ENCODE results near the gene ADAM22. TPM values are rescaled to one million over a fixed set of nuclear protein-coding genes. Genes with fewer than 3 reads are reported as not detected.

The ADAM22 gene
- total and polyA plus RNA-seq, 4 donors, result 0.04 to 0.61 (median 0.15) TPM

DNA sequence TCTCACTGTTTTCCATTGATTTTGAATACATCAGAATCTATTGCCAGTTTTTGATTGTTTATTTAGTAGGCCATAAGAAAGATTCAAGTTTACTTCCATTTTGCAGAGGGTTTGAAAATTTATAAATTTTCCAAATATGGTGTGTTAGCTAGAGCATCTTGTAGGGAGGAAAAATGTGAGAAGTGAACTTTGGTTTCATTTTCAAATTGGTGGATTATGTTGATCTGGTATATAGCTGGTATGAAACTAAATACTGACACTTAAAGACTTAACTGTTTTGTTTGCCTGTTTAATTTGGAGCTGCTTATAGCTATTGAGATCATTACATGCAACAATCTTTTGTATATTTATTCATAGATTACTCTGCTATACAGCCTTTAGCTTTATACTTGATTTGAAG, 108.1 kb downstream of the ADAM22 start:
- no peak overlapping the region for H3K9ac ChIP-seq (ENCODE audit: low read depth in 1 of 2, low read length in 2 of 2)
- no peaks in the 10 kb centered on the region for H3K27me3 ChIP-seq (ENCODE audit: control insufficient read depth in 4 of 4, insufficient read depth in 4 of 4, low read length in 3 of 4)
- H3K9me3 ChIP-seq (ENCODE audit: control insufficient read depth in 4 of 4, low read length in 3 of 4), result no peaks in the 10 kb centered on the region
- no peak for DNase-seq (ENCODE audit: low spot score)
- H3K4me1 ChIP-seq (ENCODE audit: control insufficient read depth in 4 of 4, insufficient read depth in 4 of 4, low read length in 3 of 4), result peaks cover 0 to 14% (median 3%) of the 10 kb centered on the region in 4 donors
- no peaks in the 10 kb centered on the region for H3K36me3 ChIP-seq (ENCODE audit: control insufficient read depth in 4 of 4, insufficient read depth in 3 of 4, low read depth in 1 of 4, low read length in 3 of 4)
- no peak overlapping the region for H3K27ac ChIP-seq (ENCODE audit: low read depth in 1 of 2, low read length in 2 of 2)
- no peak for TF ChIP-seq RXRA (IDR thresholded peaks at IDR 0.05)
- no peak for TF ChIP-seq SP1 (IDR thresholded peaks at IDR 0.05)
- TF ChIP-seq RAD21 (IDR thresholded peaks at IDR 0.05), result no peak
- no peak for TF ChIP-seq YY1 (IDR thresholded peaks at IDR 0.05)
- no peak for TF ChIP-seq MAX (IDR thresholded peaks at IDR 0.05)
- TF ChIP-seq REST (IDR thresholded peaks at IDR 0.05), result no peak
- TF ChIP-seq FOXA1 (IDR thresholded peaks at IDR 0.05), result no peak
- TF ChIP-seq, protein P1, sequence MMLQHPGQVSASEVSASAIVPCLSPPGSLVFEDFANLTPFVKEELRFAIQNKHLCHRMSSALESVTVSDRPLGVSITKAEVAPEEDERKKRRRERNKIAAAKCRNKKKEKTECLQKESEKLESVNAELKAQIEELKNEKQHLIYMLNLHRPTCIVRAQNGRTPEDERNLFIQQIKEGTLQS (IDR thresholded peaks at IDR 0.05), result no peak
- TF ChIP-seq, protein P2, sequence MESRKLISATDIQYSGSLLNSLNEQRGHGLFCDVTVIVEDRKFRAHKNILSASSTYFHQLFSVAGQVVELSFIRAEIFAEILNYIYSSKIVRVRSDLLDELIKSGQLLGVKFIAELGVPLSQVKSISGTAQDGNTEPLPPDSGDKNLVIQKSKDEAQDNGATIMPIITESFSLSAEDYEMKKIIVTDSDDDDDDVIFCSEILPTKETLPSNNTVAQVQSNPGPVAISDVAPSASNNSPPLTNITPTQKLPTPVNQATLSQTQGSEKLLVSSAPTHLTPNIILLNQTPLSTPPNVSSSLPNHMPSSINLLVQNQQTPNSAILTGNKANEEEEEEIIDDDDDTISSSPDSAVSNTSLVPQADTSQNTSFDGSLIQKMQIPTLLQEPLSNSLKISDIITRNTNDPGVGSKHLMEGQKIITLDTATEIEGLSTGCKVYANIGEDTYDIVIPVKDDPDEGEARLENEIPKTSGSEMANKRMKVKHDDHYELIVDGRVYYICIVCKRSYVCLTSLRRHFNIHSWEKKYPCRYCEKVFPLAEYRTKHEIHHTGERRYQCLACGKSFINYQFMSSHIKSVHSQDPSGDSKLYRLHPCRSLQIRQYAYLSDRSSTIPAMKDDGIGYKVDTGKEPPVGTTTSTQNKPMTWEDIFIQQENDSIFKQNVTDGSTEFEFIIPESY (IDR thresholded peaks at IDR 0.05), result no peak
- TF ChIP-seq HNF4G (IDR thresholded peaks at IDR 0.05), result no peak
- no peak for TF ChIP-seq GABPA (IDR thresholded peaks at IDR 0.05 in 1 of 2, conservative IDR thresholded peaks at IDR 0.05 in 1 of 2)
- no peak for TF ChIP-seq FOXA2 (IDR thresholded peaks at IDR 0.05)
- TF ChIP-seq HNF4A (conservative IDR thresholded peaks at IDR 0.05), result no peak
- no peak for TF ChIP-seq NR2F2 (IDR thresholded peaks at IDR 0.05)
- TF ChIP-seq CTCF (IDR thresholded peaks at IDR 0.05; ENCODE audit: low read depth, low read length, missing input control), result no peak
- TF ChIP-seq TAF1 (conservative IDR thresholded peaks at IDR 0.05), result no peak
- no peak for TF ChIP-seq EGR1 (IDR thresholded peaks at IDR 0.05; ENCODE audit: low read depth in 2 of 2)
- no peak for TF ChIP-seq JUND (IDR thresholded peaks at IDR 0.05)
- H3K4me3 ChIP-seq (ENCODE audit: low read depth in 1 of 3, low read length in 3 of 3), result no peak overlapping the region

Data from liver (tissue), 9 donors.